HPDE6-E6E7 (cell line): Measurements from ENCODE around the gene LRRC28.

Source experiments
- DNase-seq: peaks from one replicate; pipeline ENCODE4 v3.0.0; 2011; ENCODE audit warnings: missing footprints; ENCODE audit errors: extremely low spot score

Gene LRRC28

DNA sequence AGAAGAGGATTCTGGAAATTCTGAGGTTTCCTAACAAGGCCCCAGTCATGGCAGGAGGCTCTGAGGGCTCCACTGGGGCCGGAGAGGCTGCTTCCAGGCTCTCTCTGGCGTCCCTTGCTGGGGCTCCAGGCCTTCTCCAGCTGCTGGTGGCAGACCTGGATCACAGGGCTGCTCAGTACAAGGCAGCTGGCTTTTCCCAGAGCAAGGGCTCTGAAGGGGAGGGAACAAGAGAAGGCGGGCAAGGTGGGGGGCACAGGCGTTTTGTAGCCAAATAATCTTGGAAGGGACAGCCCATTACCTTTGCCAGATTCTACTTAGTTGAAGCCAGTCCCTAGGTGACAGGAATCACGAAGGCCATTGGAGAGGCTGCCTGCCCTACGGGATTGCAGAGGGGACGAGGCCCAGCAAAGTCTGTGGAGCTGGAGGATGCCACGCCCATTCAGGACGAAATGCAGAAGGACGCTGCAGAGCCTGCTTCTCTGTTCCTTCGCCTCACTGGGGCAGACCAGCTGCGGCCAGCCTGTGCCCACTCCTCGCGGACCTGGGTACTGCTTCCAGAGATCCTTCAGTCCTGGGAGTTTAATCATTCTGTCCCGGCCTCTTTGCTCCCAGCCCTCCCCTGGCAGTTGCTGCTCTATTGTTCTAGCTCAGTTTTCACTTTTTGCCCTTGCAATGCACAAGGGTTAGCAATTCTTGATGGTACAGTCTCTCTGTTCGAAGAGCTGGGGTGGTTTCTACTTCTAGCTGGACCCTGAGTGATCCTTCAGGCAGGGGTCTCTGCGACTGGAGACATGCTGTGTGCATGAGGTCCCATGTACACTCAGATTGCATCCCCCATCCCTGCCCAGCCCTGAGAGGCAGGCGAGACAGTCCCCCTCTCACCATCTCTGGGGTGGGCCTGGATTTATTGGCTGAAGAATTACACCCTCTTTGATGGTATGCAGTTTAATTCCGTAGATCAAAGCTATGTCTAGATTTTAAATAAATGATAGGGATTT lies 165.2 kb downstream of the LRRC28 start:
- DNase-seq, result no peak

DNA sequence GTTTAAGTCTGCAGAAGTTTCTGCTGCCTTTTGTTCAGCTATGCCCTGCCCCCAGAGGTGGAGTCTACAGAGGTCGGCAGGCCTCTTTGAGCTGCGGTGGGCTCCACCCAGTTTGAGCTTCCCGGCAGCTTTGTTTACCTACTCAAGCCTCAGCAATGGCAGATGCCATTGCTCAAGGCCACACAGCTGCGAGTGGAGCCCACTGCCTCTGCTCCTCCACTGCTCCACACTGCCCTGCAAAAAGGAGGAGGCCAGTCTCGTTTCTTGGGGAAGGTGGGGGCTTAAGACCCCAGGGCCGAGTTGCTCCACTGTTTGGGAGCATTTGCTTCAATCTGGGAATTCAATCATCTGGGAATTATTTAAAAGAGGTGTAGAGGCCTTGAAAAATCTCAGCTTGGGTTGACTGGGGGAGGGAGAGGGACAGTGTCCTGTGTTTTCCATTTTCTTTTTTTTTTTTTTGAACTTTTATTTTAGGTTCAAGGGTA lies 169.9 kb downstream of the LRRC28 start:
- no peak for DNase-seq

DNA sequence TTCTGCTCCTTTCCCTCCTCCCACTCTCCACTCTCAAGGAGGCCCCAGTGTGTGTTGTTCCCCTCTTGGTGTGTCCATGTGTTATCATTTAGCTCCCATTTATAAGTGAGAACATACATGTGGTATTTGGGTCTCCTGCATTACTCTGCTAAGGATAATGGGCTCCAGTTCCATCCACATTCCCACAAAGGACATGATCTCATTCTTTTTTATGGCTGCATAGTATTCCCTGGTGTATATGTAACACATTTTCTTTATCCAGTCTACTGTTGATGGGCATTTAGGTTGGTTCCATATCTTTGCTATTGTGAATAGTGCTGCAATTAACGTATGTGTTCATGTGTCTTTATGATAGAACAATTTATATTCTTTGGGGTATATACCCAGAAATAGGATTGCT lies 170.5 kb downstream of the LRRC28 start:
- no peak for DNase-seq

DNA sequence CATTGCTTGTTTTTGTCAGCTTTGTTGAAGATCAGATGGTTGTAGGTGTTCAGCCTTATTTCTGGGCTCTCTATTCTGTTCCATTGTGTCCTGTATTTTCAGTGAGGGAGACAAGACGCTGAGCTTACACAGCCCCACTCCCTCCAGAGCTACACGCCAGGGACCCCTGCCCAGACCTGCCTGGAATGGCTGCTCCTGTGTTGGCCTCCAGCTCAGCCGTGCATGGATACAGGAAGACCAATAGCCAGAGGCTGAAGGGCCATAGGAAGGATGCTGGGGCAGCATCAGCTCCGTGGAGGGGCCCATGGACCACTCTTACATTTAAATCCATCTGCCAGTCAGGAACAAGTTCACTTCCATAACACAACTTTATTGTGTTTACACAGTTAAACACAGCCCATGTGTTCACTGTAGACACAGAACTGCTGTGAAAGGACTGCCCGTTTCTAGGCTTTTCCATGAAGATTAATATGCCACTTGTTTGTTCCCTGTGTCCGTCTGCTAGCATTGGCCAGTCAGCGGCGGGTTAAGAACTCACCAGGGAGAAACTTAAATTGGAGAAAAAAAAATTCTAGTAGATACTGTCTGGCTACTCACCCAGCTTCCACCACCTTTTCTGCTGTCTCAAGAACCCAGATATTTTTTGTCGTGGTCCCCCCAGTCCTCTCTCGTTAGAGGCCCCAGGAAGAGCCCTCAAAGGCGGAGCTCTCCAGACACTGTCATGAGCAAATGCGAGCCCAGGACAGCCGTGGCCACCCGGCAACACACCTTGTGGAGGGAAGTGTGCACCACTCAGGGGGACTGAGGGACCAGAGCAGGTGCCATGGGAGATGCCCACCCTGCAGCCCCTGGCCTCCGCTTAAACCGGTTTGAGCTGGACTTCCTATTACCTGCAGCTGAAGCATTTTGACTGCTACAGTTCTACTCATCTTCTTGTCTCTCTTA lies 172.2 kb downstream of the LRRC28 start:
- DNase-seq, result no peak

DNA sequence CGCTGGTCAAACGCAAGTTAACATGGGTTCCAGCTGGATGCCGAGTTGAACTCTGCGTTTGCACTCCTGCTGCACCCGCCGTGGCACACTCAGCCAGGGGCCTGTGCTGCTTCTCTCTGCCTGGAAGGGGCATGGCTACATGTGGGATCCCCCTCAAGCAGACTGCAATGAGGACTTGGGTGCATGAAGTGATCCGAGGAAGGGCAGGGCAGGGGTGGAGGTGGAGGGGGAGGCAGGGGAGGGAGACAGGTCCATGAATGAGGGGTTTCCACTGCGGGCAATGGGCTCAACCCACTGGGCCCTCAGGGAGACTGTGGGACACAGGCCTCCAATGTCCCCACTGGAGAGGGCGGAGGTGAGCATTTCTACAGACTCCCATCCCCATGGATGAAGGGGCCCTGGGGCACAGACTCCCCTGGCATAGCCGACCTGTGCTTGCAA lies 172.9 kb downstream of the LRRC28 start:
- no peak for DNase-seq

DNA sequence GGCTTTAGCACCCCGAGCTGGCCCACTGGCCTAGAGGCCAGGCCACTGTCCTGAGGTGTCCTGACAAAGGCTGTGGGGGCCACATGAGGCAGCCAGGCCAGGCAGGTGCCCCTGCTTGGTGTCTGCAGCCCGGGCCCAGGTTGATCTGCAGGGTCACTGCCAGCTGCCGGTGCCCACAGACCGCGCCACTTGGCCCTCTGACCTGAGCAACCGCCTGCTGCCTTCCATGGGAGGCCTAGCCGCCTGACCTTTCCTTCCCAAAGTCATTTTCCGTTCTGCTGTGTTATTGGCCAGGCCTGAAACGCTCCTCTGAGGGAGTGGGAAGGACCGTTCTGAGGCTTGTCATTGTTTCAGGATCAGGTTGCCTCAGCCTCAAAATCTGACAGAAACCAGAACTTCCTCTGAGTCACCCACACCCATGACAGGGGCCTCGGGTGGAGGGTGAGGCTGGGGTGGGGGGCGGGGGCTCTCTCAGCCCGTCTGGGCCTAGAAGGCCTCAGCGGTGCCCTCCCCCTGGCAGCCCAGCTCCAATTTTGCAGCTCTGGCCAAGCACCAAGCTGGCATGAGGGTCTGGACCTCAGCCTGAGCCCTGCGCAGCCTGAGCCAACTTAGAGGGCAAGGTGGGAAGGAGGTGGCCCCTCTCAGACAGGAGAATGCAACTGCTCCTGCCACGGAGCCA lies 173.8 kb downstream of the LRRC28 start:
- peak; percentile 64 for DNase-seq

DNA sequence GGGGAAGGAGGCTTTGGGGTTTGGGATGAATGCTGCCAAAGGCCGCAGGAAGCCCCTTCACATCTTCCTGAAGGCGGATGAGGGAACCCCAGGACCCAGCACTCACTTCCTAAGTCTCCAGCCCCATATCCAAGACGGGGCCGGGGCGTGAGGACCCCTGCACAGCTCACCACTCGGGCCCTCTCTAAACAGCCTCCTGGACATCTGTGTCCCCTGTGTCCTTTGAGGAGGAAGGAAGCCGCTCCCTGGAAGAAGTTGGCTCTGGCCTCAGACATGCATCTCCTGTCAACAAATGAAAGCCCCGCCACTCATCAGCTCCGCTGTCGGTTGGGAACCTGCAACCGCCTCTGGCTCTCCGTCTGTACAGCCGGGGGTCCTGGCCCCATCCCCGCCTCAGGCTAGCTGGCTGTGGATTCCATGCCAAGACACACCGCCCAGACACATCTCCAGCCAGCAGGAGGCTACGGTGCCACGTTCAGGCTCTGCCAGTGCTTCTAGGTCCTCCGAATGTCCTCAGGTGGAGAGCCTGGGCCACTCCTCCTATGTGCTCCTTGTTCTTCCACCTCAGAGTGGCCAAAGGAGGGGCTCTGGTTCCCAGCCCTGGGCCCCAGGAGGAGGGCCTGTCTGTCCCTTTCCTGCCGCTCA lies 174.5 kb downstream of the LRRC28 start:
- DNase-seq, result no peak

DNA sequence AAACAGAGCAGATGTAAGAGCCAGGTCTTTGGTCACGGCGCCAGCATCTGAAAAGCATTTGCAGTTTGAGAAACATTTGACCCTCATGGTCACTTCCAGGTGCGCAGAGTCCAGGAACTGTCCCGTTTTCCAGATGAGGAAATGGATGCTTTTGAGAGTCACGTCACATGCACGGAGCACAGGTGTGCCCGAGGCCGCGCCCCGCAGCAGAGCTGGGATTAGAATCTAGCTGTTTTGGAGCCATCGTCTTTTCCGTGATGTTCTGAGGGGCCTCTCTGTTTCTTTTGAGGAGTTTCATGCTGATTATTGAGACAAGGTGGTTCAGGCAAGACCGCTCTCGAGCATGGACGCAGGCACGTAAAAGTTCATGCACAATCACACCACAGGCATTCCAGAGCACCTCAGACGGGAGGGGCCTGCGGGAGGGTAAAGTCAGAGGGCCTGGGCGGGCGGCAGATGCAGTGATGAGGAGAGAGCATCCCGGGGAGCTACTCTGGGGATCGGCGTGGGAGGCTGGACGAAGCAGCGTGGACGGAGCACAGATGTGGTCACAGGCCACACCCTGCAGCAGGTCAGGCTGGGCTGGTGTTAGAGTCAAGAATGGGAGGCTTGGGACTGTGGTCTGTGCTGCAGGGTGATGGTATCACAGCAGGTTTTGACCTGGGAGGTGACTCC lies 175.3 kb downstream of the LRRC28 start:
- no peak for DNase-seq

DNA sequence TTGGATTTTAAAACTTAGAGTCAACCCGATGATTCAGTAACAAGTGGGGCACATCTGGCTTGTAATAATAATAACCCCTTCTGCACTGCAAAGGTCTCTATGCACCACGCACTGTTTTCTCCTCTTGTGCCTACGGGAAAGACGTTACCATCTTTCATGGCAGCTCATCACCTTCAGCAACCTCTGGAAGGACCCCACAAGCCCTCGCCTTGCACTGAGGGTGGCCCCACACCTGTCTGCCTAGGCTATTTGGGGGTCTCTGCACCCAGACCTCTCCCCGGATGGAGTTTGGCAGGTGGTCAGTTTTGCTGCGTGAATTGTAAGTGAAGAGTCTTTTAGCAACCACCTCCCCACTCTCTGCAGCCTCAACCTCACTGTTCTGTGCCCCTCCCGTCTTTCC lies 175.9 kb downstream of the LRRC28 start:
- DNase-seq, result no peak

DNA sequence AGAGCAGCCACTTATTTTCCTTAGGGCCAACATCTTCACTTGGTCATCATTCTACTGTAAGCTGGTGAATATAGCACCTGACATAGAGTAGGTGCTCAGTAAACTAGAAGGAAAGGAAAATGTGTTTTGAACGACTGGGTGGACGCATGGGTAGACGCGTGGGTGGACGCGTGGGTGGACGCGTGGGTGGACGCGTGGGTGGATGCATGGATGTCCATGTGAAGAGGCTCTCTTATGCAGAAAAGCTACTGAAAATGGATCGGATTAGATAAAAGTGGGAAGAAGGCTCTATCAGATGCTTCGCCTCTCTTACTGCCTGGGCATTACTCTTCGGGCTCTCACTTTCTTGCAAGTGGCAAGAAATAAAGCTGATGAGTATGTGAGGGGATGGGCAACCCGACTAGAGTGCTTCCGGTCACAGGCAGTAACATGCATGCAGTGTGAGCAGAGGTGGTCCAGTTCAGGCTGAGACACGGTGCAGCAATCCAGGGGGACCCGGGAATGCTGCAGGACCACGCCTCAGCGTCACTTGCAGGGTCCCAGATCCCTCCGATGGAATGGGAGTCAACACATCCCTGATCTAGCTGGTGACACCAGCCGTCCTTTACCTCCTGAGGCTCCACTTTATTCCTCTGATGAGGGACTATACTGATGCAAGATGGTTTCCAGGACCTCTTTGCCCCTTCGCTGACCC lies 176.5 kb downstream of the LRRC28 start:
- no peak for DNase-seq

DNA sequence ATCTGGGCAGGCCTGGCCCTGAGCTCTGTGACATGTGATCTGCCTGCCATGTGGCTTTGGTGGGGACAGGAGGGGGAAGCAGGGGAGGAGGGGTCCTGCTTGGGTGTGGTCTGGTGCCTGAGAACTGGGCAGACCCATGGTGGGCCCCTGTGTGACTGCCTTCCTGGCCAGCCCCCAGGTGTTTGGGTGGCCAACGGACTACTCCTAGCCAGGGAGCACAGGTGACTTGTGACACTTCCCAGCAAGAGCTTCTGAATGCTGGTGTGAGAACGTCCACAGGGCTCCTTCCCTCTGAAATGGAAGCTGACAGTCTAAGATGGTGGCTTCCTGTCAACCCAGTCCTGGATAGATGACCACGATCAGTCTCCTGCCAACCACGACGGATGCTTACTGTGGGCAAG lies 178.4 kb downstream of the LRRC28 start:
- no peak for DNase-seq

DNA sequence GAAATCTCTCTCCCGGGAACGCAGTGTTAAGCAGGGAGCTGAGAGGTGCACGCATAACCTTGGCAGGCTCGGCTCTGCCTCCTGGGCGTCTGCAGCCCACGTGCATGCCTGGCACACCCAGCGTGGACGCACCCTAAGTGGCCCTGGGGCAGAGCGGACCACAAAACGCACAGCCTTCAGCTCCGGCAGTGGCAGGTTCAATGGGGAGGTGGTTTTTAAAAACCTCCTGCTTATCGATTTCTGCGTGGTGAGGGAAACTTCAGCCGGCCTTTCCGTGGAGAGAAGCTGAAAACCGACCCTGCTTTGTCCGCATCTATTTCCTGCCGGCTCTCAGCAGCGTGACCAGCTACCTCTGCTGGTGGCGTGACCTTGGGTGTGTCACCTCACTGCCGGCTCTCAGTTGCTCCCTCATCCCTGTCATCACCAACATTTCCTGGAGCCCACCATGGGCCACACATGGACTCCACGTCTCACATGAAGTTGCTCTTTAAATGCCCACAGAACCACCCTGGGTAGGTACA lies 179.7 kb downstream of the LRRC28 start:
- DNase-seq, result no peak

DNA sequence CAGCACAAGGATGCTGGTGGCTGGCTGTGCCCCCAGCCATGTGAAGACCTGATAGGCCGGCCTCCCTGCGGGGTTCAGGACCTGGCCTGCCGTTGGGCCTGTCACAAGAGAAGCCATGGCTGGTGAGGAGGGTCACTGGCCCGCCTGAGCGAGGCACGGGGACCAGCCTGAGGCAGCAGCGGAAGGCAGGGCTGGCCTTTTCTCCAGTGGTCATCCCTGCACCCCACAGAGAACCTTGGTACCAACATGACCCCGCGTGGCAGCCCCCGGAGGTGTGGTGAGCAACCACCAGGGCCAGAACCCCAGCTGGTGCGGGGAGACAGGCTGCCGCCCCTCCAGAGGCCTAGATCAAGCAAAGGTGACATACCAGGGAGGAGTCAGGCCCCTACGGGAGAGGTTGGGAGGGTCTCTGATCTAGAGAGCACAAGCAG lies 180.4 kb downstream of the LRRC28 start:
- no peak for DNase-seq

DNA sequence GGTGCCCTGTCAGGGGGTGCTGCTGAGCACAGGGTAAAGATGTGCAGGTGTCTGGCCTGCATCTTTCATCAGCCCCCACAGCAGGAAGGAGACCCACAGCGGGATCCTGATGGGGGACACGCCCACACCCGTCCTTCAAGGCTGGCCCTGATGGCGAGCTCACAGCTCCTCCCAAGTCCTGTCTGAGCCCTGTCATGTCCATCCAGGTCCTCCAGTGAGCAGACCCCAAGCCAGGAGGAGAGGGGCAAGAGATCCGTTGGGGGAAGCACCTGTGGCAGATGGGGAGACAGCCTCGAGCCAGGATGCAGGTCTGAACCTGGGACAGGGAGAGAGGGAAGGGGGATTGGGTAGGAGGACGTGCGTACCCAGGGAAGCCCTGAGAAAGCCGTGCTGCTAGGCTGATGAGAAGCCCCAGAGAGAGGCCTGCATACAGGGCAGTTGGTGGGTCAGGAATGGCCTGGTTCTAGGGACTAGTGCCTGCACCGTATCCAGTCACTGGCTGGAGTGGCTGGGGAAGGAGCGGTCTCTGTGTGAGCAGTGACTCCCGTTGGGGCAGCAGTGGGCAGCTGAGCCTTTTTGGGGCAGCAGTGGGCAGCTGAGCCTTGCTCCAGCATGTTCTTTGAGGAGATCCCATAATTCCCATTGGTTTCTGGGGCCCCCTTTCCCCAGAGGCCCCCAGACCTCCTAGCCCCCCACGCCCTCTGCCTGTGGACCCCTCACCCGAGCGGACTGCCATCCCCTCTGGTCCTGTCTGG lies 181.2 kb downstream of the LRRC28 start:
- no peak for DNase-seq

DNA sequence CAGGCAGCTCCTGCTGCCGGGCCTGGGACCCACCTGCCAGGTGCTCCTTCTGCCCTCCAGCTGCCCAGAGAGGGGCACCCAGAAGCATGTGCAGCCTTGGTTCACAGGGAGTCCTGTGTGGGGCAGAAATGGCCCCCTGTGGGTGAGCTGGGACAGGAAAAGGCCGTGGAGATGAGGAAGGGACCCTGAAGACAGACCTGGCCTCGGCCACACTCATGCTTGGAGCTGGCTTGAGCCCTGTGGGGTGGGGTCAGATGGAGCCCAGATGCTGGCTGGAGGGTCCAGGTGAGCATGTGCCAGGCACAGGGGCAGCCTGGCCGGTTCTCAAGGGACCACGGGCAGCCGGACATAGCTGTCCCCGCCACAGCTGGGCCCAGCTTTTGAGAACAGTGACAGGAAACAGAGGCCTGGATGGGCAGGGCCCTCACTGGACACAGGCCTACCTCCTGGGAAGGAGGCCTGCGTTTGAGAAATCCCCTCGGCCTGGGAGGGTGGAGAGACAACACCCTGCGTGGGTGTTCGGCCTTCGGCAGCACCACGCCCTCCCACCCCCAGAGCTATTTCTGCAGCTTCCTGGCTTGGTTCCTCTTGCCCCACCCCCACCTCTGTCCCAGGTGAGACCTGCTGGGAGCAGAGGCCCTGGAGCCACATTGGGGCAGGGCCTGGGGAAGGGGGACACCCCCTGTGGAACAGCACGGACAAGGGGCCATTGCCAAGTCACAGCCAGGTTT lies 181.9 kb downstream of the LRRC28 start:
- DNase-seq, result no peak

DNA sequence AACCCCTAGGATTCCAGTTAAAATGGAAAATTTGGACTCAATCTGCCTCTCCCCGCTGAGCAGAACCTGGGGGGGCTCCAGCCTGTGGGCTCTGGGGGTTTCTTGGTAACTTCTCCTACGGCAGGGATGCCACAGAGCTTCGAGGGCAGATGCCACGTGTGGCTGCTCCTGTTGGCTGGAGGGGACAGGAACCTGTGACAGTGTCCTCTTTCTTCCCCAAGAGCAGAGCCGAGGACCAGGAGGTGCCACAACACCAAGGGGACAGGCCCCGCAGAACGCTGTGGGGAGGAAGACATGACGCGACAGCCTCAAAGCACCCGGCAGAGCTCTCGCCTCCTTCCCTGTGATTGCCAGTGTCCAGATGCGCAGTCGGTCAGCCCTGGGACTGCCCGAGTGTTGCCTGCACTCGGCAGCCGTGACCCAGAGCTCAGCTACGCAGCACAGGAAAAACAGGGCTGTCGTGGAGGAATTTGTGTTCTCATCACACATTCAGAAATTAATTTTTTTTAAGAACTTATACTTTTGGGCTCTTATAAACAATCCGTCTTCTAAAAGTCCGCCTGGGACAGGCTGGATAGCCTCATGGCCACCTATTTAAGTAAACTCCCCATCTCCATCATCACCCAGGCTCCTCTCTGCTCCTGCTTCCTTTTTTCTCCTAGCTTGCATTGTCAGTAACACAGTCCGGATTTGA lies 182.6 kb downstream of the LRRC28 start:
- no peak for DNase-seq

DNA sequence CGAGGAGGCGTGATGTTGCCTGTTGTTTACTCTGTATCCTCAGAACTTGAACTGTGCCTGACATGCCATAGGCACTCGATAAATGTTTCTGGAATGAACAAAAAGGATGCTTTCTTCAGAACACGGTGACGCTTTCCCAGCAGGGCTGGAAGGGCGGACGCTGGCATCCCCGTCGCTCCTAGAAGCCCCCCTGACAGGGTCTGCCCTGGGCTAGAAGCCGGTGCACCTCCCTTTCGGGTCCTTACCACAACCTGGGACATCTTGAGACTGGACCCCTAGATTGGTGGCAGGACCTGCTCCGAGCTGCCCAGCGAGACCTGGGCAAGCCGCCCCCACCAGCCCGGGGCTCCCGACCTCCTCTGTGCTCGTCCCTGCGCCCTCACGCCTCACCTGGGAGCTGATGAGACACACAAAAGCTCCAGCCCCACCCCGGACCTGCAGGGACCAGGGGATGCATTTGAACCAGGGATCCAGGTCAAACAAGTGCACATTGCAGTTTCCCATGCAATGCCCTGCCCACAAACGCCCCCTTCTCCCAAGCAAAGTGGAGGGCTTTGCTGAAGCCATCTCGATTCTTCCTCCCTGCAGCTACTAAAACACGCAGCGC lies 183.3 kb downstream of the LRRC28 start:
- DNase-seq, result no peak
